HG03108 (cell line): ENCODE measurements around the gene FOXR1.
A peak's percentile ranks its signal among the peaks of the same experiment; 100 is the strongest.

Experiments
- ATAC-seq: cut with Tn5 transposase; IDR thresholded peaks from one replicate; pipeline ENCODE4 v1.9.1; 2021; ENCODE audit warnings: moderate library complexity; ENCODE audit not compliant: unreplicated experiment

The FOXR1 gene

DNA sequence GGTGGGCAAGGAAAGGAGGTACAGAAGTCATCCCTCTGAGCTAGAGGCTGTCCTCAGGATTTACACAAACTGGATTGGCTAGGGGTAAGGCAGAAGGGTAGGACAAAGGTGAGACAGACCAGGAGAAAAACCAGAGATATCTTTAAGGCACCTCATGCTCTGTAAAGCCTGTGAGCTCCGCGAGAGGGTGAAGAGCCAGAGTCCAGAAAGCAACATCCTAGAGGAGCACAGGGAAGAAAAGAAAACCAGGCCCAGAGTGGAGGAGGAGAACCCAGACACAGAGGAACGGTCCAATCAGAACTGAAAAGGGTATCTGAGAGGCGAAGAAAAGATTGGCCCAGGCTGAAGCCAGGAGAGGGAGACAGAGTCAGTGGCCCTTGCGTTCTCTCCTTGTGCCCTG lies 54.0 kb downstream of the FOXR1 start:
- no peak for ATAC-seq

- ATAC-seq = no peak
Observed at GRCh38 chr11:119025978-119026766, 54.6 kb downstream of the FOXR1 start.

GRCh38 chr11:119026970-119027369 lies 55.4 kb downstream of the FOXR1 start:
- no peak for ATAC-seq

GRCh38 chr11:119027561-119028345 lies 56.2 kb downstream of the FOXR1 start:
- no peak for ATAC-seq

GRCh38 chr11:119028346-119029068 lies 56.9 kb downstream of the FOXR1 start:
- ATAC-seq = no peak

DNA sequence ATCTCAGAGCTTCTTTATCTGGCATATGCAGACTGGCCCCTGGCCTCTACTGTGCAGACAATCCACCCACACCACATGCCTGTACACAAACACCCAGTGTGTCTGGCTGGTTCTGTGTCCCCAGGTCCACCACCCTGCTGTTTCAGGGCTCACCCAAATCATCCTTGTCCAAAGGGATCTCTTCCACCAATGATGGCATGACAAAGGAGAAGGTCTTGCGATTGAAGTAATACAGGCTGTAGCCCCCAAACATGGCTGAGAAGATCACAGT lies 57.4 kb downstream of the FOXR1 start:
- ATAC-seq = no peak

- no peak for ATAC-seq
Observed at GRCh38 chr11:119029340-119030028, 57.9 kb downstream of the FOXR1 start.

DNA sequence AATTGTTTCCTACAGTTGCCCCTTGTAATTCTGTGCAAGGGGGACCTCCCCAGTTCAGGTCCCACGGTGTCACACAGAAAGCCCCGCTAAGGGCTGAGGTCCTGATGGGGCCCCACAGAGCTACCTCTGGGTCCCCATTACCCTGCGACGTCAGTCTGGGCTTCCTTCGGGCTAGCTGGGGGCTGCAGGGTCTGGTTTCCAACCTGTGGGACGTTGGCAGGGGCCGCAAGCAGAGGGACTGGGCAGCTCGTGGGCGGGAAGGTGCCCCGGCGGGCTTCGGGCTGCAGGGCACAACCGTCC lies 58.4 kb downstream of the FOXR1 start:
- peak; percentile 14 for ATAC-seq

DNA sequence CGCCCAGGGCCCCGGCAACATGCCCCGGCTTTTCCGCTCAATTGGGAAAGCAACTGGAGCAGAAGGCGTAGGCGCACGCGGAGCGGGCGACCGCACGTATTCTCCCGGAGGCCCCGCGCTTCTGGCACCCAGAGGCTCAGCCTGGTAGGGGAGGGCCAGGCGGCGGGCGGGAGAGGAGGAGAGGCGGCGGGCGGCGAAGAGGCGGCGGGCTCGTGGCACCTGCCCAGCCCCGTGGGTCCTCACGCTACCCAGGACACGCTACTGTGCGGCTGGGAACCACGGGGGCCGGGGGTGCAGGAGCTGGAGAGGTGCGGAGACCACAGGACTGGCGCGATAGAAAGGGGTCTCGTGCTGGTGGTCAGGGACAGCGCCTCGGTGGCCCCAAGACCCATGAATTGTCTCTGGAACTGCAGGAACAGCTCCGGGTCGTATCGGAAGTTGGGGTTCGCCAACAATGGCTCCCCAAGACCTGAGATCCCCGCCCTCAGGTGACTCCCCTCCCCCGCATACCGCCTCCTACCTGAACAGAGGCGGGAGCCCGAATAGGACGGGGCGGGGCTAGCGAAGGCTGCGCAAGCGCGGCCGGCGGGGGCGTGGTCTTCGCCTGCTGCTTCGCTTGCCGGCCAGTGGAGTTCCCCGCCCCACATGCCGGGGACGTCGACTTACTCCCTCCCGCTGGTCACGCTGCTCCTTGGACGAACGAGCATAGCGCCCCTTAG lies 58.9 kb downstream of the FOXR1 start, which contains the start of gene SLC37A4:
Gene SLC37A4, minus strand, starts transcription at position 549 of the 719 bp plus-strand sequence.
- ATAC-seq = peak; percentile 88
